ENCODE data around the gene PIERCE2. TPM values are rescaled to one million over a fixed set of nuclear protein-coding genes. Genes with fewer than 3 reads are reported as not detected.

PIERCE2 gene
- total RNA-seq, 4 donors from 2014 or later: 3.5 to 14.9 (median 3.8) TPM; not detected in 1

- DNase-seq: no peak
- no peak overlapping the region for H3K27ac ChIP-seq
- H3K4me1 ChIP-seq: no peaks in the 10 kb centered on the region
- in situ Hi-C loops (cut with MboI; ENCODE audit: low pct_ligation_motif_present in 1 of 4, low pct_unique_long_range_greater_than_20kb in 1 of 4, low sequenced_read_pairs in 3 of 4): no loop called here
- TF ChIP-seq EP300 (IDR thresholded peaks at IDR 0.05; ENCODE audit: low read depth) (no peak), POLR2AphosphoS5 (IDR thresholded peaks at IDR 0.05) (no peak)
- H3K36me3 ChIP-seq: no peaks in the 10 kb centered on the region
- no peak overlapping the region for H3K4me3 ChIP-seq
- intact Hi-C loops (cut with DNase I; ENCODE audit: low total_unique reads): no loop called here
- WGBS, 2 donors (ENCODE audit: low coverage in 1 of 2): 91 to 94% methylated on average over 4 of the region's 4 CpGs
- no peaks in the 10 kb centered on the region for H3K9me3 ChIP-seq
- H3K27me3 ChIP-seq: no peaks in the 10 kb centered on the region
Observed at GRCh38 chr15:55461447-55461846, 53.2 kb downstream of the PIERCE2 start.

- intact Hi-C loops (cut with DNase I; ENCODE audit: low total_unique reads) (no loop called here), in situ Hi-C loops (cut with MboI; ENCODE audit: low pct_ligation_motif_present in 1 of 4, low pct_unique_long_range_greater_than_20kb in 1 of 4, low sequenced_read_pairs in 3 of 4) (no loop called here)
- H3K27ac ChIP-seq: no peak overlapping the region
- TF ChIP-seq POLR2AphosphoS5 (IDR thresholded peaks at IDR 0.05) (no peak), EP300 (IDR thresholded peaks at IDR 0.05; ENCODE audit: low read depth) (no peak), POLR2A (IDR thresholded peaks at IDR 0.05) (no peak), CTCF (IDR thresholded peaks at IDR 0.05) (no peak)
- no peaks in the 10 kb centered on the region for H3K36me3 ChIP-seq
- H3K4me3 ChIP-seq: no peak overlapping the region
- no peak for DNase-seq
- WGBS, 2 donors (ENCODE audit: low coverage in 1 of 2): 86 to 91% methylated on average over 2 of the region's 2 CpGs
- H3K27me3 ChIP-seq: no peaks in the 10 kb centered on the region
- no peaks in the 10 kb centered on the region for H3K4me1 ChIP-seq
- H3K9me3 ChIP-seq: no peaks in the 10 kb centered on the region
Observed at GRCh38 chr15:55468321-55468720, 60.0 kb downstream of the PIERCE2 start.

Other genes with a start within 250 kb of the PIERCE2 start
- gene RSL24D1, start 211.6 kb upstream of the PIERCE2 start, total RNA-seq: 10 to 100 TPM; 10.1 to 65.3 (median 29.9) TPM
- 10 to 100 TPM in 3 of 4 donors, 1 to 10 TPM in 1; 9.4 to 65.7 (median 24.1) TPM for gene RAB27A, start 118.7 kb upstream of the PIERCE2 start, total RNA-seq
- 10 to 100 TPM in 2 of 4 donors, not detected in 2; 14.2 to 14.8 TPM for gene PIGBOS1, start 89.4 kb upstream of the PIERCE2 start, total RNA-seq
- gene PIGB, start 89.3 kb upstream of the PIERCE2 start, total RNA-seq: 10 to 100 TPM in 3 of 4 donors, under 1 TPM in 1; 0.60 to 15.3 (median 14.5) TPM
- gene CCPG1, start 136 bp upstream of the PIERCE2 start, total RNA-seq: 10 to 100 TPM in 3 of 4 donors, 1 to 10 TPM in 1; 8.6 to 69.5 (median 52.6) TPM
- under 1 TPM in 1 of 4 donors, not detected in 3; 0.80 TPM for gene DNAAF4, start 99.7 kb downstream of the PIERCE2 start, total RNA-seq
- 1 to 10 TPM in 3 of 4 donors, under 1 TPM in 1; 0.37 to 3.4 (median 2.8) TPM for gene PYGO1, start 179.8 kb downstream of the PIERCE2 start, total RNA-seq

Measured in transverse colon (tissue), 4 donors.